Neuronal stem cell (in vitro differentiated cells): ENCODE results near the gene APLF.

Experiments
- DNase-seq: peaks from one replicate; pipeline ENCODE4 v3.0.0-alpha.2; 2013; ENCODE audit warnings: low spot score
- H2AFZ ChIP-seq: one replicate; pipeline ENCODE4 v1.6.1; 2013; ENCODE audit warnings: mild to moderate bottlenecking, low read length, inconsistent platforms
- H2AK5ac ChIP-seq: 2 replicates; pipeline ENCODE4 v1.6.1; 2013; ENCODE audit warnings: low read depth, mild to moderate bottlenecking, inconsistent platforms, low read length, moderate library complexity, mixed read lengths
- H2BK120ac ChIP-seq: 2 replicates; pipeline ENCODE4 v1.6.1; 2013; ENCODE audit warnings: low read depth, mild to moderate bottlenecking, inconsistent platforms, low read length, moderate library complexity, mixed read lengths
- H2BK12ac ChIP-seq: one replicate; pipeline ENCODE4 v1.6.1; 2013; ENCODE audit warnings: low read length, inconsistent platforms
- H2BK15ac ChIP-seq: 2 replicates; pipeline ENCODE4 v1.6.1; 2013; ENCODE audit warnings: mild to moderate bottlenecking, low read length, inconsistent platforms, mixed read lengths
- H2BK5ac ChIP-seq: one replicate; pipeline ENCODE4 v1.6.1; 2013; ENCODE audit warnings: inconsistent platforms, mild to moderate bottlenecking, low read length, moderate library complexity
- H3K14ac ChIP-seq: one replicate; pipeline ENCODE4 v1.6.1; 2013; ENCODE audit warnings: low read length, inconsistent platforms
- H3K18ac ChIP-seq: 2 replicates; pipeline ENCODE4 v1.6.1; 2013; ENCODE audit warnings: low read length, inconsistent platforms
- H3K23ac ChIP-seq: 2 replicates; pipeline ENCODE4 v1.6.1; 2013; ENCODE audit warnings: low read depth, mild to moderate bottlenecking, mixed read lengths, low read length, inconsistent platforms; ENCODE audit not compliant: poor library complexity
- H3K27ac ChIP-seq: replicated peaks from 3 replicates; pipeline ENCODE4 v1.5.1; 2013; ENCODE audit warnings: low read length, inconsistent platforms
- H3K27me3 ChIP-seq, 3 experiments: 2 replicates each; pipeline ENCODE4 v1.6.1; 2013; ENCODE audit warnings: low read length in 3 of 3, mild to moderate bottlenecking in 2 of 3, inconsistent platforms in 1 of 3, low read depth in 1 of 3, mixed read lengths in 1 of 3, moderate library complexity in 1 of 3; ENCODE audit not compliant: control insufficient read depth in 3 of 3, insufficient read depth in 3 of 3
- H3K36me3 ChIP-seq, 2 donors: replicated peaks in 1 of 2; 2 replicates each; pipeline ENCODE4 v1.6.1; 2013; ENCODE audit warnings: low read length in 2 of 2; ENCODE audit not compliant: control insufficient read depth in 2 of 2, insufficient read depth in 2 of 2
- H3K4ac ChIP-seq: 2 replicates; pipeline ENCODE4 v1.6.1; 2013; ENCODE audit warnings: inconsistent platforms, mild to moderate bottlenecking, low read length, moderate library complexity
- H3K4me1 ChIP-seq, 2 donors: 1 replicate in 1 of 2; 2 replicates in 1 of 2; pipeline ENCODE4 v1.6.1; 2013; ENCODE audit warnings: low read length in 2 of 2, low read depth in 1 of 2; ENCODE audit not compliant: control insufficient read depth in 2 of 2, insufficient read depth in 1 of 2
- H3K4me2 ChIP-seq: one replicate; pipeline ENCODE4 v1.6.1; 2013; ENCODE audit warnings: mild to moderate bottlenecking, low read length, inconsistent platforms; ENCODE audit not compliant: insufficient read depth, poor library complexity, severe bottlenecking
- H3K4me3 ChIP-seq, 2 donors: 2 replicates each; pipeline ENCODE4 v1.5.1; 2013; ENCODE audit warnings: low read length in 2 of 2, mild to moderate bottlenecking in 2 of 2, inconsistent platforms in 1 of 2, moderate library complexity in 1 of 2
- H3K79me1 ChIP-seq: one replicate; pipeline ENCODE4 v1.6.1; 2013; ENCODE audit warnings: low read depth, mild to moderate bottlenecking, inconsistent platforms, low read length, moderate library complexity
- H3K9ac ChIP-seq: one replicate; pipeline ENCODE4 v1.6.1; 2013; ENCODE audit warnings: mild to moderate bottlenecking, low read depth, low read length, inconsistent platforms; ENCODE audit not compliant: poor library complexity
- H3K9me3 ChIP-seq, 2 donors: replicated peaks in 1 of 2; 2 replicates each; pipeline versions ENCODE3 to v1.6.1; 2013; ENCODE audit warnings: low read length in 2 of 2, mild to moderate bottlenecking in 2 of 2, inconsistent platforms in 1 of 2, low read depth in 1 of 2, mixed read lengths in 1 of 2, moderate library complexity in 1 of 2; ENCODE audit not compliant: control insufficient read depth in 2 of 2, insufficient read depth in 1 of 2
- H4K8ac ChIP-seq: one replicate; pipeline ENCODE4 v1.6.1; 2013; ENCODE audit warnings: low read depth, mild to moderate bottlenecking, inconsistent platforms, low read length, moderate library complexity
- H4K91ac ChIP-seq: one replicate; pipeline ENCODE4 v1.6.1; 2013; ENCODE audit warnings: low read length, low read depth, mild to moderate bottlenecking, inconsistent platforms; ENCODE audit not compliant: poor library complexity
- WGBS, 2 donors: extraction: QIAGEN DNeasy Blood & Tissue Kit; methylation state at CpG; one replicate each; pipeline ENCODE4 v1.1.7; 2013; ENCODE audit warnings: missing lambda C conversion rate in 2 of 2, mixed read lengths in 1 of 2; ENCODE audit not compliant: insufficient read length in 2 of 2, insufficient replicate concordance in 1 of 2; ENCODE audit errors: extremely low coverage in 2 of 2; 5-methylcytosine and 5-hydroxymethylcytosine counted together

The APLF gene

DNA sequence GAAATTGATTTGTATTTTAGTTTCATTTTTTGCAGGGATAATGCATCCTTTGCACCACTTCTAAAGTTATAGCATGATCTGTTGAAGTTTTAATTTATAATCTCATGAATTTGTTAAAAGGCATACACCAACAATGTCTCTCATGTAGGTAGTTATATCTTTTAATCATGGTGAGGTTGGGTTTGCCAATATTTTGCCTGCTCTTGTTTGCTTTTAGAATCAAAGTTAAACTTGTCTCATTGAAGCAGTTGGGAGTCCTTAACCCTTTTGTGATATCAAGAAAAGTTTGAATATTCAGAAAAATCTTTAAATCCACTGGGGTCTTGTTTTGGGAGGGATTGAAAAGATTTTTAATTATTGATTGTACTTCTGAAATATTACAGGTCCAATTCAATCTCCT lies 31.7 kb downstream of the APLF start:
- Histone ChIP-seq H2BK5ac (no peak overlapping the region), H3K36me3 (no peaks in the 10 kb centered on the region), H3K18ac (no peak overlapping the region), H3K23ac (no peak overlapping the region), H2AK5ac (no peak overlapping the region), H3K4me2 (no peak overlapping the region), H3K9me3 (no peaks in the 10 kb centered on the region), H4K8ac (no peak overlapping the region), H3K4me3 (no peak overlapping the region), H2AFZ (no peak overlapping the region), H2BK12ac (no peak overlapping the region), H3K4me1 (no peaks in the 10 kb centered on the region), H3K27me3 (no peaks in the 10 kb centered on the region), H2BK120ac (no peak overlapping the region), H3K14ac (no peak overlapping the region), H3K27ac (no peak overlapping the region), H2BK15ac (no peak overlapping the region), H3K4ac (no peak overlapping the region), H4K91ac (no peak overlapping the region), H3K9ac (no peak overlapping the region), H3K79me1 (no peaks in the 10 kb centered on the region)
- DNase-seq: no peak

DNA sequence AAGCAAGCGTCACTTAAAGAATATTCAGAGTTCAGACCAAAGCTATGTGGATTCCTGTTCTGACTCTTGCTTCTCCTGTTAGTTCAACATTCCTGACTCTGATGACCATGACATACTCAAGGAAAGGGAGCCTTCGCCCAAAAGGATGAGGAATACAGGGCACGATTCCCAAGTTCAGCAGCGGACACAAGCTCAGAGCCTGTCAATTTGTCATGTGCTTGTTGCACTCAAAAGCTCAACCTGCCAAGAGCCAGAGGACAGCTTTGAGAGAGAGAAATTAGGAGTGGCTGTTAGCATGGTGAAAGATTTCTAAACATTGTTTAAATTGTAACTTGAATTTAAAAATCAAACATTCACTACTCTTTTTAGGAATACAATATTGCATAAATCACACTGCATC lies 33.3 kb downstream of the APLF start:
- Histone ChIP-seq H2BK15ac (no peak overlapping the region), H2AFZ (no peak overlapping the region), H3K4me1 (no peaks in the 10 kb centered on the region), H3K4ac (no peak overlapping the region), H3K14ac (no peak overlapping the region), H2BK5ac (no peak overlapping the region), H3K9ac (no peak overlapping the region), H3K4me2 (no peak overlapping the region), H4K91ac (no peak overlapping the region), H3K27me3 (no peaks in the 10 kb centered on the region), H3K18ac (no peak overlapping the region), H3K27ac (no peak overlapping the region), H3K79me1 (no peaks in the 10 kb centered on the region), H2BK12ac (no peak overlapping the region), H3K36me3 (no peaks in the 10 kb centered on the region), H3K9me3 (no peaks in the 10 kb centered on the region), H2AK5ac (no peak overlapping the region), H3K23ac (no peak overlapping the region), H2BK120ac (no peak overlapping the region), H3K4me3 (no peak overlapping the region), H4K8ac (no peak overlapping the region)
- WGBS, 2 donors: no CpG with 5 or more reads among the region's 4 CpGs
- DNase-seq: no peak

DNA sequence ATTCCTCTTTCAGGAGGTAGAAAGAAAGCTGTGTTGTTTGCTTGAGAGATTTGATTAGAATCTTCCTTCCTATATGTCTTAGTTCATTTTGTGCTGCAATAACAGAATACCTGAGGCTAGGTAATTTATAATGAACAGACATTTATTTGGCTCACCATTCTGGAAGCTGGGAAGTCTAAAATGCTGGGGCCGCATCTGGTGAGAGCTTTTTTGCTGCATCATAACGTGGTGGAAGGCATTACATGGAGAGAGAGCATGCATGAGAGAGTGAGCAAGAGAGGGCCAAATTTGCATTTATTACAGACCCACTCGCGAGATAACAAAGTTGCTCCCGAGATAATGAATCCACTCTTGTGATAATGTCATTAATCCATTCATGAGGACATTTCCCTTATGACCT lies 34.4 kb downstream of the APLF start:
- no peak for DNase-seq
- Histone ChIP-seq H3K27ac (no peak overlapping the region), H3K14ac (no peak overlapping the region), H3K9ac (no peak overlapping the region), H3K27me3 (no peaks in the 10 kb centered on the region), H3K18ac (no peak overlapping the region), H4K91ac (no peak overlapping the region), H3K36me3 (no peaks in the 10 kb centered on the region), H3K4me3 (no peak overlapping the region), H2BK12ac (no peak overlapping the region), H3K79me1 (no peaks in the 10 kb centered on the region), H2AK5ac (no peak overlapping the region), H2BK15ac (no peak overlapping the region), H2AFZ (no peak overlapping the region), H3K23ac (no peak overlapping the region), H3K4me2 (no peak overlapping the region), H3K4ac (no peak overlapping the region), H4K8ac (no peak overlapping the region), H3K4me1 (no peaks in the 10 kb centered on the region), H2BK120ac (no peak overlapping the region), H2BK5ac (no peak overlapping the region), H3K9me3 (no peaks in the 10 kb centered on the region)
- no CpG with 5 or more reads among the region's 5 CpGs for WGBS, 2 donors

DNA sequence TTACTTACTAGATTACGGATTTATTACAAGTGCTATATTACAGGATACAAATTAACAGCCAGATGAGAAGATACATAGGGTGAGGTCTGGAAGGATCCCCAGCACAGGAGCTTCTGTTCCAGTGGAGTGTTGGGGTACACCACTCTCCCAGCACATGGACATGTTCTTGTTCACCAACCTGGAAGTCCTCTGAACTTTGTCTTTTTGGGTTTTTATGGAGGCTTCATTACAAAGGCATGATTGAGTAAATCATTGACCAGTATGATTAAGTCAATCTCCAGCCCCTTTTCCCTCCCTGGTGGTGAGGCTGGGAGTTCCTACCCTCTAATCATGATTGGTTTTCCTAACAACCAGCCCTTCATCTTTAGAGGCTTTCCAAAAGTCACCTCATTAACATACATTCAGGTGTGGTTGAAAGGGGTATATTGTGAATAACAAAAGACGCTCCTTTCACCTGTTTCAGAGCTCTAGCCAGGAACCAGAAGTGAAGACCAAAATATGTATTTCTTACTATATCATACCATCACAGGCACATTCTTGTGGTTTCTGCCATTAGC lies 38.3 kb downstream of the APLF start:
- Histone ChIP-seq H2AK5ac (no peak overlapping the region), H3K36me3 (no peaks in the 10 kb centered on the region), H3K9me3 (no peaks in the 10 kb centered on the region), H3K27me3 (no peaks in the 10 kb centered on the region), H2AFZ (no peak overlapping the region), H3K4me1 (no peaks in the 10 kb centered on the region), H3K23ac (no peak overlapping the region), H3K4me2 (no peak overlapping the region), H3K4ac (no peak overlapping the region), H2BK120ac (no peak overlapping the region), H3K14ac (no peak overlapping the region), H3K18ac (no peak overlapping the region), H2BK15ac (no peak overlapping the region), H3K27ac (no peak overlapping the region), H3K79me1 (no peaks in the 10 kb centered on the region), H2BK12ac (no peak overlapping the region), H3K9ac (no peak overlapping the region), H4K8ac (no peak overlapping the region), H2BK5ac (no peak overlapping the region), H4K91ac (no peak overlapping the region), H3K4me3 (no peak overlapping the region)
- WGBS, 2 donors: no CpG with 5 or more reads among the region's 2 CpGs
- DNase-seq: no peak
